ENCODE results near the gene RAET1E.
"Not testable (repeated sequence)": the region's sequence is repeated elsewhere in the genome, so short reads cannot be mapped to it uniquely, and the experiment has no call there.

Gene RAET1E

DNA sequence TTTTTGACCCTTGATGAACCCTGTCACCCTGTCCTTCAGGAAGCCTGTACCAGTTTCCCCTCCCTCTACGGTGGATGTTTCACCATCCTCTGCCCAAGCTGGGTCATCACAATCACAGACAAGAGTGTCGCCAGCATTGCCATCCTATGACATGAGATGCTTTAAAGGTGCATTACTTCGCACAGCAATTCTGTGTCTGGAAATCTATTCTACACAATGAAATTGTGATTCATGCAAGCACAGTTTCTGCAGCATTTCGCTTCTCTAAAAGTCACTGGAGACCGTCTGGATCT is 41.4 kb upstream of the RAET1E start:
- peaks cover 12 to 19% of the 10 kb centered on the region in 2 donors for H3K4me1 ChIP-seq (ENCODE audit: control insufficient read depth in 1 of 2, insufficient read depth in 2 of 2, low read length in 2 of 2)

DNA sequence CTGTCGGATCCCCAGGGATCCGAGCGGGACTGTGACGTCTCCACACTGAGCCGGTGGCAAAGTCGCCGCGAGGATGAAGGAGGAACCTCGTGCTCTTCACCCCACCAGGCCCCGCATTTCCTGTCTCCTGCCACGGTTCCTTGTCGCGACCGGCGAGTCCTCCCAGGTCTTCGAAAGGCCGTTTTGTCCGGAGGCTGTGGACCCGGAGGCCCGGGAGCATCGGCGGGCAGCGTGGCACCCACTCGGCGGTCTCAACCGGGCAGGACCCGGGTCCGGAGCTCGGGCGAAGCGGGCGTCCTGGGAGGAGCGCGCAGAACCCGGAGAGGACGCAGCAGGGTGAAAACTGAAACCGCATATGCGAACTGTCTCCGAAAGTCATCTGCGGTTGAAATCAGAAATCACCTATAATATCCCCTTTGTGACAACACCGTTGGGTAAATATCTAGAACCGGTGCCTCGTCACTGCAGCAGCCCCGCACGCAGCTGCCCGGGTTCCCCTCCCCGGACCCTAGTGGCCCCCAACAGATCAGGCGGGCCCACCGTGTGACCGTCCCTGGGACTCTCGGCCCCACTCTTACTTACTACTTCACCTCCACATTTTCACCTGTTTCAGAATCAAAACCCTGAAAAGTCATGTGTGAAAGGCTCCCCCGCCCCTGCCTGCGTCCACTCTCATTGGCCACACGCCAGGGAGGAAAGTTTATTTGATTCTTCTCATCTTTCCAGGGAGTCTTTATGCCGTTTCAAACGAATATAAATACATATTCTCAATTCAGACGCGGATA is 40.9 kb upstream of the RAET1E start:
- H3K4me1 ChIP-seq (ENCODE audit: control insufficient read depth in 1 of 2, insufficient read depth in 2 of 2, low read length in 2 of 2) = peaks cover 12 to 19% of the 10 kb centered on the region in 2 donors
- peak overlapping the region; percentile 51 to 66 for H3K4me3 ChIP-seq (ENCODE audit: low read depth in 1 of 2, low read length in 2 of 2)
- H3K36me3 ChIP-seq (ENCODE audit: control insufficient read depth in 1 of 2, insufficient read depth in 2 of 2, low read length in 2 of 2) = no peaks in the 10 kb centered on the region
- H3K27ac ChIP-seq (ENCODE audit: low read depth, low read length) = no peak overlapping the region
- H3K9me3 ChIP-seq (ENCODE audit: control insufficient read depth in 1 of 2, low read length in 2 of 2) = no peaks in the 10 kb centered on the region
- no peak overlapping the region for H3K9ac ChIP-seq (ENCODE audit: low read depth in 1 of 2, low read length in 2 of 2)
- H3K27me3 ChIP-seq (ENCODE audit: control insufficient read depth in 1 of 2, insufficient read depth in 2 of 2, low read length in 2 of 2) = peaks cover 68 to 72% of the 10 kb centered on the region in 2 donors

More for the DNA sequence above, 41.4 kb upstream of the RAET1E start:
- Histone ChIP-seq H3K27ac (ENCODE audit: low read depth, low read length) (no peak overlapping the region), H3K27me3 (ENCODE audit: control insufficient read depth in 1 of 2, insufficient read depth in 2 of 2, low read length in 2 of 2) (peaks cover 68 to 69% of the 10 kb centered on the region in 2 donors), H3K4me3 (ENCODE audit: low read depth in 1 of 2, low read length in 2 of 2) (no peak overlapping the region), H3K9me3 (ENCODE audit: control insufficient read depth in 1 of 2, low read length in 2 of 2) (no peaks in the 10 kb centered on the region), H3K36me3 (ENCODE audit: control insufficient read depth in 1 of 2, insufficient read depth in 2 of 2, low read length in 2 of 2) (no peaks in the 10 kb centered on the region), H3K9ac (ENCODE audit: low read depth in 1 of 2, low read length in 2 of 2) (no peak overlapping the region)

DNA sequence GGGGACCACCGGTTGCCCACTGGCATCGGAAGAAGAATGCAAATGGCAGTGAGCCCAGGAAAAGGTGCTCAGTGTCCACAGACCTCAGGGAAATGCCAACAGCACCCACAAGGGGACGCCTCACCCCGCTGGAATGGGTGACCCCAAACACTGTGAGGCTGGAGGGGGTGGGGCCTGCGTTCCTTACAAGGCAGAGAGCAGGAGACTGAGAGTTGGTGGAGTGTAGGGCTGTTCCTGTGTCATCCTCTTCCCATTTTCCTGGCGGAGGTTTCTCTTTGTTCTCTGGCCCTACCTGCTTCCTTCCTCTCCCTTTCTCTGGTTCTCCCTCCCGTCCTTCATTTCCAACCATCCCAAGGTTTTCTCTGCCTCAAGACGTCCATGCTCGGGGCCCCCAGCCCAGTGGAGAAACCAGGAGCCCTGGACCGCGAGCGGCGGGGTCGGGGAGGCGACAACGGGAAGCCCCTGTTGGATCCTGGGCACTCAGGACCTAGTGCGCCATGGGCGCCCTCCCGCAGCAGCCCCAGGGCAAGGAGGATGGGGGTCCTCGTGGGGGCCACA is 40.2 kb upstream of the RAET1E start:
- not testable (repeated sequence) for H3K27ac ChIP-seq (ENCODE audit: low read depth, low read length); H3K9me3 ChIP-seq (ENCODE audit: control insufficient read depth in 1 of 2, low read length in 2 of 2); H3K36me3 ChIP-seq (ENCODE audit: control insufficient read depth in 1 of 2, insufficient read depth in 2 of 2, low read length in 2 of 2); H3K9ac ChIP-seq (ENCODE audit: low read depth in 1 of 2, low read length in 2 of 2)
- Histone ChIP-seq H3K27me3 (ENCODE audit: control insufficient read depth in 1 of 2, insufficient read depth in 2 of 2, low read length in 2 of 2) (peaks cover 72 to 78% of the 10 kb centered on the region in 2 donors), H3K4me3 (ENCODE audit: low read depth in 1 of 2, low read length in 2 of 2) (peak overlapping the region; percentile 51 to 66), H3K4me1 (ENCODE audit: control insufficient read depth in 1 of 2, insufficient read depth in 2 of 2, low read length in 2 of 2) (peaks cover 12 to 19% of the 10 kb centered on the region in 2 donors)

DNA sequence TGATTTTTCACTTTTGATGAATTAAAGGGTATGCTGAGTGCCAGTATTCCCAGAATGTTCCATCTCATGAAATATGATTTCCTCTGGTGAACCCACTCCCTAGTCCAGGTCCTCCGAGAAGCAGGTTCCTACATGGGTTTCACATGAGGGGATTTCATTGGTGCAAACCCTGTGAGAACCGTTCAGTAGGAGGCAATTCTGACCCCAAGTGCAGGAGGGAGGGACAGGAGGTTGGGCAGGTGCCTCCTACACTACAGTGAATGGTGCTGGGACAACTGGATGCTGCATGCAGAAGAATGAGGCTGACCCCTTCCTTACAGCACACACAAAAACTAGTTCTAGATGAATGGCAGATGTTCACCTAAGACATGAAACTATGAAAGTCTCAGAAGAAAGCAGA is 38.8 kb upstream of the RAET1E start:
- H3K36me3 ChIP-seq (ENCODE audit: control insufficient read depth in 1 of 2, insufficient read depth in 2 of 2, low read length in 2 of 2) = no peaks in the 10 kb centered on the region
- H3K9me3 ChIP-seq (ENCODE audit: control insufficient read depth in 1 of 2, low read length in 2 of 2) = no peaks in the 10 kb centered on the region
- no peak overlapping the region for H3K4me3 ChIP-seq (ENCODE audit: low read depth in 1 of 2, low read length in 2 of 2)
- peaks cover 12 to 15% of the 10 kb centered on the region in 2 donors for H3K4me1 ChIP-seq (ENCODE audit: control insufficient read depth in 1 of 2, insufficient read depth in 2 of 2, low read length in 2 of 2)
- peaks cover 68 to 79% of the 10 kb centered on the region in 2 donors for H3K27me3 ChIP-seq (ENCODE audit: control insufficient read depth in 1 of 2, insufficient read depth in 2 of 2, low read length in 2 of 2)
- no peak overlapping the region for H3K9ac ChIP-seq (ENCODE audit: low read depth in 1 of 2, low read length in 2 of 2)
- no peak overlapping the region for H3K27ac ChIP-seq (ENCODE audit: low read depth, low read length)

DNA sequence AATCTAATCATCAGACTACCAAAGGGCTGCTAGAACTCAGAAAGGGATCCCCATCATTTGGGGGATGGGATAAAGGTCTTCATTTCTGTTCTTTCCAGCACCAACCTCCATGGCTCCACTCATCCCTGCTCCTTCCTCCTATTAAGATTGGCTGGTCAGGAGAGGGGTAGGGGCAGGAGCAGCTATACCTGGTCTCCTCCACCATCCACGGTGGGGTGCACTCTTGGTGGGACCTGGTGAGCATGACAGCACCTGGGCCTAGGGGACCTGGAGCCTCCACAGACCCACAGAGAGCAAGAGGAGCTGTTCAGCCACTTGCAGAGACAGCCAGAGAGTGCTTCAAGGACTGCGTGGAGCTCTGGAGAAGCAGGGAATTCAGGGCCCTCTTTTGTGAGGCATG is 37.8 kb upstream of the RAET1E start:
- Histone ChIP-seq H3K9ac (ENCODE audit: low read depth in 1 of 2, low read length in 2 of 2) (no peak overlapping the region), H3K9me3 (ENCODE audit: control insufficient read depth in 1 of 2, low read length in 2 of 2) (no peaks in the 10 kb centered on the region), H3K4me1 (ENCODE audit: control insufficient read depth in 1 of 2, insufficient read depth in 2 of 2, low read length in 2 of 2) (peaks cover 12 to 15% of the 10 kb centered on the region in 2 donors), H3K36me3 (ENCODE audit: control insufficient read depth in 1 of 2, insufficient read depth in 2 of 2, low read length in 2 of 2) (no peaks in the 10 kb centered on the region), H3K4me3 (ENCODE audit: low read depth in 1 of 2, low read length in 2 of 2) (no peak overlapping the region), H3K27ac (ENCODE audit: low read depth, low read length) (no peak overlapping the region), H3K27me3 (ENCODE audit: control insufficient read depth in 1 of 2, insufficient read depth in 2 of 2, low read length in 2 of 2) (peaks cover 69 to 79% of the 10 kb centered on the region in 2 donors)

DNA sequence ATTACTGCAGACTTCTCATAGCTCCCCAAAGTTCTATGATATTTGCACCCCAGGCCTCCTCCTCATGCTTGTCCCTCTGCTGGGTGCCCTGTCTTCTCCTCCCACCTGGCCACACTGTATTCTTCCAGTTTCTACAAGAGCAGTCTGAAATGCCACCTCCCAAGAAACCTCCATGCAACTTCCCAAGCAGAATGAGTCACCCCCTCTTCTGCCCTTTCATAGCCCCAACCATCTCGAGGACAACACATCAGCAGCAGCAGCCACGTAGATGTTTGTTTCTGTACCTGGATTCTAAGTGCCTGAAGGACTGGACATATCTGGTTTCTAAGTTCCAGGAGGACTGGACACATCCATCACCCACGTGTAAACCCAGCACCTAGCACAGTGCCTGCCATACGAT is 37.3 kb upstream of the RAET1E start:
- Histone ChIP-seq H3K36me3 (ENCODE audit: control insufficient read depth in 1 of 2, insufficient read depth in 2 of 2, low read length in 2 of 2) (no peaks in the 10 kb centered on the region), H3K27me3 (ENCODE audit: control insufficient read depth in 1 of 2, insufficient read depth in 2 of 2, low read length in 2 of 2) (peaks cover 65 to 75% of the 10 kb centered on the region in 2 donors)

DNA sequence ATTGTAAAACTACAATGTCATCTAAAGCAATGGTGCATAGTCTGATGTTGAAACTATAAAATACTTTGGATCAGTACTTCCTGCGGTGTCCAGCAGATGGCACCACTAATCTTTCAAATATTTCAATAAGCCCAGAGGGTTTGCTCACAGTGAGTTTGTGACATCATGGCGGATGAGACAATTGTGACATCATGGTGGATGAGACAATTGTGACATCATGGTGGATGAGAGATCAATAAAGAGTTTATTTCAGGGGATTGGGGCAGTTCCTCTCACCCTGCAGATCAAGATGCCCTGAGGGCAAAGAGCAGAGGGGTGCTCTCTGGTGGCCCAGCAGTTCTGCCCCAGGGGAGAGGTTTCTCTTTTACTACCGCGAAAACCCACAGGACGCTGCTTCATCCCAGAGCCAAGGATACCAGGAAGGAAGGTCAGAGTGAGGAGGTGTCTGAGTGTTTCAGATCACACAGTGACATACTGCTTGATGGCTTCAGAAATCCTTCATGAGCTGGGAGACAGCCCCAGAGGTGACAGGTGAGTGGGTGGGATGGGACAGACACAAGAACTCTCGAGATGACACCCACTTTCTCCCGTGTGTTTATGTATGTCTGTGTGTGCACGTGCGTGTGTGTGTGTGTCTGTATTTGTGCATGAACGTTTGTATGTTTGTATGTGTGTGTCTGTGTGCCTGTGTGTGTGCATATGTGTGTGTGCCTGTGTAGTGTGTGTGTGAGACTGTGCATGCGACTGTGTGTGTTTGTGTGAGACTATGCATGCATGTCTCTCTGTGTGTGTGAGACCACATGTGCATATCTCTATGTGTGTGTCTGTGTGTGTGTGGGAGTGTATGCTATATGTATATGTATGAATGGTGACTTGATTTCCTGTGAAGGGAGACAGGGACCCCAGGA is 36.6 kb upstream of the RAET1E start:
- H3K9ac ChIP-seq (ENCODE audit: low read depth in 1 of 2, low read length in 2 of 2) = no peak overlapping the region
- peaks cover 61 to 74% of the 10 kb centered on the region in 2 donors for H3K27me3 ChIP-seq (ENCODE audit: control insufficient read depth in 1 of 2, insufficient read depth in 2 of 2, low read length in 2 of 2)
- no peak overlapping the region for H3K27ac ChIP-seq (ENCODE audit: low read depth, low read length)
- H3K9me3 ChIP-seq (ENCODE audit: control insufficient read depth in 1 of 2, low read length in 2 of 2) = no peaks in the 10 kb centered on the region
- H3K36me3 ChIP-seq (ENCODE audit: control insufficient read depth in 1 of 2, insufficient read depth in 2 of 2, low read length in 2 of 2) = no peaks in the 10 kb centered on the region
- peaks cover 12 to 15% of the 10 kb centered on the region in 2 donors for H3K4me1 ChIP-seq (ENCODE audit: control insufficient read depth in 1 of 2, insufficient read depth in 2 of 2, low read length in 2 of 2)
- no peak overlapping the region for H3K4me3 ChIP-seq (ENCODE audit: low read depth in 1 of 2, low read length in 2 of 2)

More for the DNA sequence above, 37.3 kb upstream of the RAET1E start:
- Histone ChIP-seq H3K27ac (ENCODE audit: low read depth, low read length) (no peak overlapping the region), H3K9ac (ENCODE audit: low read depth in 1 of 2, low read length in 2 of 2) (no peak overlapping the region), H3K9me3 (ENCODE audit: control insufficient read depth in 1 of 2, low read length in 2 of 2) (no peaks in the 10 kb centered on the region), H3K4me1 (ENCODE audit: control insufficient read depth in 1 of 2, insufficient read depth in 2 of 2, low read length in 2 of 2) (peaks cover 12 to 15% of the 10 kb centered on the region in 2 donors), H3K4me3 (ENCODE audit: low read depth in 1 of 2, low read length in 2 of 2) (no peak overlapping the region)

DNA sequence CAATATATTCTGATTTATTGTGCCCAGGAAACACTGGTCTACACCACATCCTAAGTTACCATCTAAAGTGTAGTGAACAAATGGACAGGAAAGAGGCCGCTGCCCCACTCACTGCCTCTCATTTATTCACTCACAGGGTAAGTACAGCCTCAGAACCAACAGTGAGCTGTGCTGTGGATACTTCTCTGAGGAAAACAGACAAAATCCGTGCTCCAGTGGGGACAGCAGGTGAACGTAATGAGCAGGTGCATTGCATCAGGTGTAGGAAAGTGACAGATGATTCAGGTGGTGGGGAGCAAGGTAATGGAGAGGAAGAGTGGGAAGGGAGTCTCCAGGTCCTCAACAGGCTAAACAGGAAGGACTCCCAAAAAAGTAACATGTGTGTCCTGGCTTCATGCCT is 35.5 kb upstream of the RAET1E start:
- Histone ChIP-seq H3K4me3 (ENCODE audit: low read depth in 1 of 2, low read length in 2 of 2) (no peak overlapping the region), H3K4me1 (ENCODE audit: control insufficient read depth in 1 of 2, insufficient read depth in 2 of 2, low read length in 2 of 2) (peaks cover 3 to 6% of the 10 kb centered on the region in 2 donors), H3K27ac (ENCODE audit: low read depth, low read length) (no peak overlapping the region), H3K9me3 (ENCODE audit: control insufficient read depth in 1 of 2, low read length in 2 of 2) (no peaks in the 10 kb centered on the region), H3K27me3 (ENCODE audit: control insufficient read depth in 1 of 2, insufficient read depth in 2 of 2, low read length in 2 of 2) (peaks cover 57 to 69% of the 10 kb centered on the region in 2 donors), H3K36me3 (ENCODE audit: control insufficient read depth in 1 of 2, insufficient read depth in 2 of 2, low read length in 2 of 2) (no peaks in the 10 kb centered on the region), H3K9ac (ENCODE audit: low read depth in 1 of 2, low read length in 2 of 2) (no peak overlapping the region)

DNA sequence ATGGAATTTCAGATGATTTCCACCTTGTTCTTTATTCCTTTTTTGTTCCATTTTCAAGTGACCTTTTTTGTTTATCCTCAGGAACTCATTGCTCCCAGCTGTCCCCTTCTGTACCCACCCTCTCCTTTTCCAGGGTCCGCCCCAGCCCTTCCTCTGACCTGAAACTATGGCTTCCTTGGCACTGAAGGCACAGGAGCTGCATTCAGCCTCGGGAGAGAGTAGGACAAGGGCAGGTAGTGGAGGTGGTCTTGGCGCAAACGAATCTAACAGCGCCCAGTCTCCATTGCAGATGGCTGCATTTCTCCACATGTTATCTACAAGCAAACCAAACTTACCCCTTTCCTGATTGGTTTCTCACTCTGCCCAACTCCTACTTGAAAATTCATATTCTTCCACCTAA is 35.1 kb upstream of the RAET1E start:
- Histone ChIP-seq H3K9ac (ENCODE audit: low read depth in 1 of 2, low read length in 2 of 2) (no peak overlapping the region), H3K27me3 (ENCODE audit: control insufficient read depth in 1 of 2, insufficient read depth in 2 of 2, low read length in 2 of 2) (peaks cover 53 to 65% of the 10 kb centered on the region in 2 donors), H3K4me3 (ENCODE audit: low read depth in 1 of 2, low read length in 2 of 2) (no peak overlapping the region), H3K9me3 (ENCODE audit: control insufficient read depth in 1 of 2, low read length in 2 of 2) (no peaks in the 10 kb centered on the region), H3K4me1 (ENCODE audit: control insufficient read depth in 1 of 2, insufficient read depth in 2 of 2, low read length in 2 of 2) (peaks cover 0 to 2% of the 10 kb centered on the region in 2 donors), H3K36me3 (ENCODE audit: control insufficient read depth in 1 of 2, insufficient read depth in 2 of 2, low read length in 2 of 2) (no peaks in the 10 kb centered on the region), H3K27ac (ENCODE audit: low read depth, low read length) (no peak overlapping the region)

DNA sequence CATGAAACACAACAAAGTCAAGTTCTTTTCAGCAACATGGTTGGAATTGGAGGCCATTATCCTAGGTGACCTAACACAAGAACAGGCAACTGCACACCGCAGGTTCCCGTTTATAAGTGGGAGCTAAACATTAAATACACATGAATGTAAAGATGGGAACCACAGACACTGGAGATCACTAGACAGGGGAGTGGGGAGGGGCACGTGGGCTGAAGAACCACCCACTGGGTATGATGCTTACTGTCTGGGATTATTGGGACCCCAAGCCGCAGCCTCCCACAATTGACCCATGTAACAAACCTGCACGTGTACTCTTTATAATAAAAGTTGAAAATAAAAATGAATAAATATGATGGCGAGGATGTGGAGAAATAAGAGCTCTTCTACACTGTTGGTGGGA is 33.6 kb upstream of the RAET1E start:
- Histone ChIP-seq H3K9me3 (ENCODE audit: control insufficient read depth in 1 of 2, low read length in 2 of 2) (no peaks in the 10 kb centered on the region), H3K4me1 (ENCODE audit: control insufficient read depth in 1 of 2, insufficient read depth in 2 of 2, low read length in 2 of 2) (no peaks in the 10 kb centered on the region), H3K4me3 (ENCODE audit: low read depth in 1 of 2, low read length in 2 of 2) (no peak overlapping the region), H3K27ac (ENCODE audit: low read depth, low read length) (no peak overlapping the region), H3K36me3 (ENCODE audit: control insufficient read depth in 1 of 2, insufficient read depth in 2 of 2, low read length in 2 of 2) (no peaks in the 10 kb centered on the region), H3K9ac (ENCODE audit: low read depth in 1 of 2, low read length in 2 of 2) (no peak overlapping the region), H3K27me3 (ENCODE audit: control insufficient read depth in 1 of 2, insufficient read depth in 2 of 2, low read length in 2 of 2) (peaks cover 44 to 52% of the 10 kb centered on the region in 2 donors)

All from duodenal mucosa (tissue), 2 donors.